ENCODE data around the gene ST8SIA5. TPM values are rescaled to one million over a fixed set of nuclear protein-coding genes. Genes with fewer than 3 reads are reported as not detected.

ST8SIA5 gene
- total RNA-seq, 2 donors from 2014 or later, result 0.62 TPM; not detected in 1

DNA sequence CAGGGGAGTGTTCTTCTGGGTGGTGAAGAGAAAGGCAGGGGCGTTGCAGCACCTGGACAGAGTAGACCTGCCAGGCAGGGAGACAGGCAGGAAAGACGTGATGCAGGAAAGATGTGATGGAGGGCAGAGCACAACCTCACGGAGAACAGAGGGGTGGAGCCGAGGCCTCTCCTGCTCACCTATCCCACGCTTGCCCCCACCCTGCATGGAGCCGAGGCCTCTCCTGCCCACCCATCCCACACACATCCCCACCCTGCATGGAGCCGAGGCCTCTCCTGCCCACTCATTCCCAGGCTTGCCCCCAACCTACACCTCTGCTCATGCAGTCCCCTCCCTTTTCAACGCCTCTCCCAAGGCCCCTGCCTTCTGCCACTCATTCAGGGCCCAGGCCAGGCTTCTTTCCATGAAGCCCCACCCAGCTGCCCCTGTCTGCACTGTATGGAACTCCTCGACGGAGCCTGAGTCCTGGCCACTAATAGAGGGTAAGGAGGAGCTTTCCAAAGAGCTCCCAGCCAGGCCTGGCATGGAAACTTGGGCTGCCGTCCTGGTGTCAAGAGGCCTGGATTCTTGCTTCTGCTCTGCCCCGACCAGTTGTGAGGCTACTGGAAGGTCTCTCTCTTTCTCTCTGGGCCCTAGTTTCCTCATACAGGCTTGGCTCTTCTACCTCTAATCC lies 67.9 kb downstream of the ST8SIA5 start:
- intact Hi-C loops (cut with DNase I), result no loop called here
- Histone ChIP-seq H3K9me3 (no peaks in the 10 kb centered on the region), H3K4me3 (no peak overlapping the region), H3K27me3 (replicated peaks; ENCODE audit: insufficient read depth) (no peaks in the 10 kb centered on the region), H3K4me1 (replicated peaks) (no peaks in the 10 kb centered on the region), H3K36me3 (no peaks in the 10 kb centered on the region), H3K27ac (no peak overlapping the region)
- TF ChIP-seq POLR2A (IDR thresholded peaks at IDR 0.05) (no peak), POLR2AphosphoS5 (IDR thresholded peaks at IDR 0.05) (no peak)
- TF ChIP-seq, protein P1, sequence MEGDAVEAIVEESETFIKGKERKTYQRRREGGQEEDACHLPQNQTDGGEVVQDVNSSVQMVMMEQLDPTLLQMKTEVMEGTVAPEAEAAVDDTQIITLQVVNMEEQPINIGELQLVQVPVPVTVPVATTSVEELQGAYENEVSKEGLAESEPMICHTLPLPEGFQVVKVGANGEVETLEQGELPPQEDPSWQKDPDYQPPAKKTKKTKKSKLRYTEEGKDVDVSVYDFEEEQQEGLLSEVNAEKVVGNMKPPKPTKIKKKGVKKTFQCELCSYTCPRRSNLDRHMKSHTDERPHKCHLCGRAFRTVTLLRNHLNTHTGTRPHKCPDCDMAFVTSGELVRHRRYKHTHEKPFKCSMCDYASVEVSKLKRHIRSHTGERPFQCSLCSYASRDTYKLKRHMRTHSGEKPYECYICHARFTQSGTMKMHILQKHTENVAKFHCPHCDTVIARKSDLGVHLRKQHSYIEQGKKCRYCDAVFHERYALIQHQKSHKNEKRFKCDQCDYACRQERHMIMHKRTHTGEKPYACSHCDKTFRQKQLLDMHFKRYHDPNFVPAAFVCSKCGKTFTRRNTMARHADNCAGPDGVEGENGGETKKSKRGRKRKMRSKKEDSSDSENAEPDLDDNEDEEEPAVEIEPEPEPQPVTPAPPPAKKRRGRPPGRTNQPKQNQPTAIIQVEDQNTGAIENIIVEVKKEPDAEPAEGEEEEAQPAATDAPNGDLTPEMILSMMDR (IDR thresholded peaks at IDR 0.05), result no peak
- no peak for DNase-seq (ENCODE audit: low spot score)
- WGBS, result 76% methylated on average over 12 of the region's 12 CpGs

GRCh38 chr18:46686186-46686585 lies 70.7 kb downstream of the ST8SIA5 start:
- Histone ChIP-seq H3K9me3 (no peaks in the 10 kb centered on the region), H3K27me3 (replicated peaks; ENCODE audit: insufficient read depth) (no peaks in the 10 kb centered on the region), H3K4me1 (replicated peaks) (no peaks in the 10 kb centered on the region), H3K4me3 (no peak overlapping the region), H3K36me3 (no peaks in the 10 kb centered on the region), H3K27ac (no peak overlapping the region)
- intact Hi-C loops (cut with DNase I), result no loop called here
- TF ChIP-seq, protein P1 (IDR thresholded peaks at IDR 0.05), result no peak
- TF ChIP-seq POLR2A (IDR thresholded peaks at IDR 0.05) (no peak), POLR2AphosphoS5 (IDR thresholded peaks at IDR 0.05) (no peak)
- 92% methylated on average over 9 of the region's 9 CpGs for WGBS
- DNase-seq (ENCODE audit: low spot score), result no peak

GRCh38 chr18:46683252-46683651 lies 73.6 kb downstream of the ST8SIA5 start:
- no peaks in the 10 kb centered on the region for H3K4me1 ChIP-seq (replicated peaks)
- TF ChIP-seq POLR2A (IDR thresholded peaks at IDR 0.05), result no peak
- TF ChIP-seq POLR2AphosphoS5 (IDR thresholded peaks at IDR 0.05), result no peak
- TF ChIP-seq, protein P1 (IDR thresholded peaks at IDR 0.05), result no peak
- 72% methylated on average over 4 of the region's 4 CpGs for WGBS
- no peaks in the 10 kb centered on the region for H3K9me3 ChIP-seq
- H3K36me3 ChIP-seq, result no peaks in the 10 kb centered on the region
- no peak overlapping the region for H3K4me3 ChIP-seq
- no peak for DNase-seq (ENCODE audit: low spot score)
- intact Hi-C loops (cut with DNase I), result no loop called here
- H3K27ac ChIP-seq, result no peak overlapping the region
- H3K27me3 ChIP-seq (replicated peaks; ENCODE audit: insufficient read depth), result no peaks in the 10 kb centered on the region

DNA sequence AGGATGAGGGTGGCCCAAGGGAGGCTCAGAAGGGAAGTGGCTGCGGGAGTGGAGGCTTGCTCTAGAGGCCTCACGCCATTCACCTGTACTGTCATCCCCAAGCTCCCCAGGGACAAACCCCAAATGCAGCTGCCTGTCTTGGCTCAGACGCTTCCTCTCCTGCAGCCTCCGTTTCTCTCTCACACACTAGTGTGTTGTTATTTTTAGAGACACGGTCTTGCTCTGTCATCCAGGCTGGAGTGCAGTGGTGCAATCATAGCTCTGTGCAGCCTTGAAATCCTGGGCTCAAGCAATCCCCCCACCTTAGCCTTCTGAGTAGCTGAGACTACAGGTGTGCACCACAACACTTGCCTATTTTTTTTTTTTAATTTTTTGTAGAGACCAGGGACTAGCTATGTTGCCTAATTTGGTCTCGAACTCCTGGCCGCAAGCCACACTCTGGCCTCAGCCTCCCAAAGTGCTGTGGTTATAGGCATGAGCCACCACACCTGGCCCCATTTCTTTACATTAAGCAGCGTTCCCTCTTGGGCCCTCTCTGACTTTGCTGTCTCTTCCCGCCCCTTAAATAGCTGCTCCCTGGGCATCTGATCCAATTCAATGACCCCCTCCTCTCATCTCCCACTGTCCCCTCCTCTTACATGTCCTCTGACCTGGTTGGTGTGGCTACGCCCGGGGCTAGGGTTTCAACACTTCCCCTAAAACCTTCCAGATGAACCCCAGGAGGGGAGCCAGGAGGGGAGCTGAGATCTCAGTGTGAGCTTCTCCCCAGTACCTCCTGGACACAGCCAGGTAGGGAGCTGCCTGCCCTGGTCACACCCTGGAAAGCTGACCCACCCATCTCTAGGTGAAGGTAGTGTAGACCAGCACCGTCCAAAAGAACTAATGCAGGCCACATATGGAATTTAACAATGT lies 75.8 kb downstream of the ST8SIA5 start:
- H3K4me1 ChIP-seq (replicated peaks), result no peaks in the 10 kb centered on the region
- no peak overlapping the region for H3K27ac ChIP-seq
- intact Hi-C loops (cut with DNase I), result no loop called here
- H3K27me3 ChIP-seq (replicated peaks; ENCODE audit: insufficient read depth), result no peaks in the 10 kb centered on the region
- TF ChIP-seq, protein P1 (IDR thresholded peaks at IDR 0.05), result no peak
- TF ChIP-seq POLR2AphosphoS5 (IDR thresholded peaks at IDR 0.05), result no peak
- no peak for TF ChIP-seq POLR2A (IDR thresholded peaks at IDR 0.05)
- WGBS, result 78% methylated on average over 12 of the region's 12 CpGs
- no peaks in the 10 kb centered on the region for H3K36me3 ChIP-seq
- DNase-seq (ENCODE audit: low spot score), result no peak
- no peaks in the 10 kb centered on the region for H3K9me3 ChIP-seq
- H3K4me3 ChIP-seq, result no peak overlapping the region
